Activated CD8-positive, alpha-beta memory T cell treated with anti-CD3 and anti-CD28 coated beads for 48 hours (primary cell): ENCODE measurements around the gene GRM7.

ENCODE experiments used
- DNase-seq, 3 experiments: peaks; one replicate each; pipeline ENCODE4 v3.0.0-alpha.2; 2020; ENCODE audit warnings: low read depth in 2 of 3, low spot score in 2 of 3

Gene GRM7

GRCh38 chr3:7144697-7145308 is 283.9 kb downstream of the GRM7 start:
- DNase-seq = no peak

DNA sequence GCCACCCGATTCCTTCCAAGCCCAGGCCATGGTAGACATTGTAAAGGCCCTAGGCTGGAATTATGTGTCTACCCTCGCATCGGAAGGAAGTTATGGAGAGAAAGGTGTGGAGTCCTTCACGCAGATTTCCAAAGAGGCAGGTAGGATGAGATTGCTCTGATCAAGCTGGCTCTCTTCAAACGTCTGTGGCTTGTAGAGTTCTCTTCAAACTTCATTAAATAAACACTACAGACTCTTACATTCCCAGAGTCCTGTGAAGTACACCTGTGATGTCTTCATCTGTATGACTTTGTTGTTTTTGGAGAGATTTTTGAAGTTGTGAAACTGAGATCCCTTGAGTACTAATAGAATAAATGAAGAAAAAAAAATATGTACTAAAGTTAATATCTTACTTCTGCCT is 285.6 kb downstream of the GRM7 start:
- no peak for DNase-seq

DNA sequence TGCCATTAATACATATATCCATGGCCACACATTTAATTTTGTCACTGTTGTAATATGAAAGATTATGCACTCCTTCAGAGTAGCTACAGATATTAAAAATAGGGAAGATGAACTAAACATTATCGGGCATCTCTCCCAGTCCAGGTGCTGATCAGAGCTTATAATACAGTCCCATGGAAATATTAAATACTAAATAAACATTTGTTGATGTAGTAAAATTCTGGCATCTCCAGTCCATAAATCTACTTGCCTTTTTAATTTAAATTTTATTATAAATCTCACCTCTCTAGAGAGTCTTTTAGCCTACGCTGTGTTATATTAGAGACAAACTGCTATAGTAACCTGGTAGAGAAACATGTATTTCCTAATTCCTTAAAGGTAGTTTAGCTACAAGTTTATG is 297.6 kb downstream of the GRM7 start:
- no peak for DNase-seq

DNA sequence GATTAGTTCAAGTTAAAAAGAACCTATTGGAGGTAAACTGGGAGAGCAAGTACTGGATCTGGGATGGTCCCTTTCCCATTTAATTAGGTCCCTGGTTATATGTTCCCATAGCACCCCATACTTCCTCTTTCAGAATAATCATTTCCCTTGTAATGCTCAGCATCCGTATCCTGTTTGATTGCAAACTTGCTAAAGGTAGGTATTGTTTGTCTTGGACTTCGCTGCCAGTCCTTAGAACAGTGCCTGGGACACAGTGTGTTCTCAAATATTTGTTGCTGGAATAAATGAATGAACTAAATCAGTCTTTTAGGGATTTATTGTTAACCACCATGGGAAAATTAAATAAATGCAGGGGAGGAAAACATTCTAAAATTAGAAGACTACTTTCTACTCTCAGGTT is 299.8 kb downstream of the GRM7 start:
- no peak for DNase-seq

DNA sequence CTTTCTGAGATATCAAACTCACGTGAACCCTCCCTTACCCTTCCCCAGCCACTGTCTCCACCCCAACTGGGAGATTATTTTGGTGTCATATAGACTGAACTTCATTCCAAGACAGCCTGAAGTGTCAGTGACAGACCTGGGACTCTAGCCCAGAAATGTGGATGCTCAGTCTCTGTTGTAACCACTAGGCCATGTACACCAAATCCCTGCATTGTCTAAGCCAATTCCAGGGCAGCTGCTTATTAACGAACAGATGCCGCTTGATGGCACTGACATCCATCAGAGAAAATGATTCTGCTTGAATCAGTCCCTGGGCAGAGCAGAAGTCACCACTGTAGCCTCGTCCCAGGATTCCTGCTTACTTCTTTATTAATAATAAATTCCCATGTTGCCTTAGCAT is 305.5 kb downstream of the GRM7 start:
- DNase-seq = no peak

DNA sequence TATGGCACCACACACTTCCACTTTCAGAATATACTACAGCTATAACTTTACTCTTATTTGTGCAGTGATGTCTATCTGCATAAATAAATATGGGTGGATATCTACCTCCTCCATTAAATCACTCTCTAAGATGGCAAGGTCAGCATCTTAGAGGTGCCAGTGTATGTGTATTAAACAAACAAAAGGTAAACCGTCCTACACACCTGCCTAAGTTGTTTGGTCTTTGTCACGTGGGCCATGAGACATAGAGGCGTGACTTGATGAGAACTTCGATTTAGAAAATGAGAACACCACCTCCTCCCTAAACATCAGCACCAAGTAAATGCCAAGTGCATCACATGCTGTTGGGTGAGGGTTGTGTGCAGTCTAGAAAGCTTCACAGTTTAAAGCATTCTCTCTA is 310.6 kb downstream of the GRM7 start:
- DNase-seq = no peak

- no peak for DNase-seq
These were observed 312.1 kb downstream of the GRM7 start for GRCh38 chr3:7172996-7173395.

- DNase-seq = no peak
These were observed 327.6 kb downstream of the GRM7 start for GRCh38 chr3:7188551-7188950.

DNA sequence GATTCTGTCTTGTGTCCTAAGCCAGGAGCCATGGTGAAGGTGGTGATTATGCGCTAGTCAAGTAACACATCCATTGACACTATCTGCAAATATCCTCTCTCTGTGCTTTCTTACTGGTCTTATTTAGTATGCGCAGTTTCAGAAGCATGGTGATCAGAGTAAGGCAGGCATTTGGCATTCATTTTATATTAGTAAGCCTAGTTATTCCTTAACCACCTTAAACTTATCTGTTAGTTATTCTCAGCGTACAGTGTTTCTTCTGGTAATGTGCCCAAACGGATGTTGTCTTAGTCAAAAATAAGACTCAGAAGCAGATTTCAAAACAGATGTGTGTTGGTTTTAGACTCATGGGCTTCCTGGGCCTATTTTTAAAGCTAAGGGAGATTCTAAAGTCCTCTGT is 329.2 kb downstream of the GRM7 start:
- no peak for DNase-seq

DNA sequence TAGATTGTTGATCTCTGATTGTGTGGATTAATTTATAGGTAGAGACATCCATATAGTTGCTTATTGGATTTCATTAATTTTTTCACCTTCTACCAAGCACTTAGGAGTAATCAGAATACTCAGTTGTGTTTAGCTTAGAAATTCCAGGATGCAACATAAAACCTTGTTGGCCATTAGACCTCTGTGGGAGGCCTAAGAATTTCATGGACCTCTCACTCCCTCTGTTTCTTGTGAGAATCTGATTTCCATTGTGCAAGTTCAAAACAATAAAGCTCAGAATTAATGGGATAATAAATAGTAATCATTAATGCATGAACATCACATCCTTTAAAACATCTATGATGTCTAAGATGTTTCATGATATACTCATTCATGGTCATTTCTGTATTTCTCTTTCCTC is 332.4 kb downstream of the GRM7 start:
- DNase-seq = no peak

- no peak for DNase-seq
These were observed 333.3 kb downstream of the GRM7 start for GRCh38 chr3:7194071-7194835.

DNA sequence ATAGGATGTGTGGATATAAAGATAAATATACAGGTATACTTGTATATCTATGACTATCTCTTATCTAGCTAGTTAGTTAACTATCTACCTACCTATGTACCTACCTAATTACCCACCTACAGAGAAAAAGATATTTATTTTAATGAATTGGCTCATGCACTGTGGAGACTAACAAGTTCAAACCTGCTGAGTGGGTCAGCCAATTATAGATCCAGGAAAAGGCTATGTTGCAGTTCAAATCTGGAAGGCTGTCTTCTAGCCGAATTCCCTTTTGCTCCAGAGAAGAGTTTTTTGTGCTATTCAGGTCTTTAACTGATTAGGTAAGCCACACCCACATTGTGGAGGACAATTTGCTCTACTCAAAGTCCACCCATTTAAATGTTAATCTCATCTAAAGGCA is 335.0 kb downstream of the GRM7 start:
- DNase-seq = no peak

DNA sequence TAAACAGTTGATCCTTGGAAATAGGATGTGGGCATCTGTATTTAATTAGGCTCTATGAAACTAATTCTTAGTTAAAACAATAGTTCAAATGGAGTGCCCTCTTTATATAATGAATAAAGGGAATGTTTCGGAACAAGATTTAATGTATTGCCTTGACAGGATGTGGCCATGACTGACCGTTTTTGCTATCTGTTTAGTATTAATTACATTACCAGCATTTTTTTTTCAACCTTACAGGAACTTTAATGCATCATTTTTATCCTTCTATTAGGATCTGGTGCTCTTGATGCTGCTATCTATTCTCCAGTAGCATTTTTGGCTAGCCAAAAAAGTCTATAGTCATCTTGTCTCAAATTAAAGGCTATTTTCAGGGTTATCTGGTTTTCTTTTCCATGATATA is 340.9 kb downstream of the GRM7 start:
- no peak for DNase-seq

DNA sequence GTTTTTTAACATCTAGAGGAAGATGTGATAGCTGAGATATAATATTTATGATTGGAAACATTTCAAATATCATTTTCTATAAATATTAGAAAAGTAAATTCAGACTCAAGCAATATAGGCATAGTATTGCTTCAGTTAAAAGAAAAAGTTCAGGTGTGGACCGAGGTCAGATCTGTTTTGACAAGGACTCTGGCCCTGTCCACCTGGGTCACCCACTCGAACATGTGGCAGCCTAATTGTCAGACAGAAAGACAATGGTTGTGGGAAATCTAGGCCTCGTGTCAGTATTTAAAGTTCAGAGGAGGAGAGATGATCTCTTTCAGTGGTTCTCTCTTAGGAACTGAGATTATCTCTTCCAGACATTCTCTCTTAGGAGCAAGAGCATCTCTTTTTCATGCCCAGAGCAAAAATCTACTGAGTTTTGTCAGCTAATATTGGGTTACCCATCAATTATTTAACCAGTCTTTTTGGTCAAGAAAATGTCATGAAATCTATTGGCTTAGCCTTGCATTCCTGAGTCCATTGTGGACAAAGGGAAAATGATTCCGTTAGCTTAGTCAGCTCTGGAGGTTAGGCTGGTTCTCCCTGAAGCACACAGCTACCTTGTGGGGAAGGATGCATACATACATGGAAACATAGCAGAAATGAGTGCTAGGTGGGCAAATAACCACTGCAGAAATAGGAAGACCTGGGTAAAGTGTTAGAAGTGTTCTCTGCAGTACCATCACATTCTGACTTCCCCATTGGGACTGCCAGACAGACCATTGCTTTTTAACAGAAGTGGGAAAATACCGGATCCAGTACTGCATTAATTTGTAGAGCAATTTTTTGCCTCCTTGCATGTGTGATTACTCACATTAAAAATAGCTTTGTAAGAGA is 343.3 kb downstream of the GRM7 start:
- DNase-seq = no peak

DNA sequence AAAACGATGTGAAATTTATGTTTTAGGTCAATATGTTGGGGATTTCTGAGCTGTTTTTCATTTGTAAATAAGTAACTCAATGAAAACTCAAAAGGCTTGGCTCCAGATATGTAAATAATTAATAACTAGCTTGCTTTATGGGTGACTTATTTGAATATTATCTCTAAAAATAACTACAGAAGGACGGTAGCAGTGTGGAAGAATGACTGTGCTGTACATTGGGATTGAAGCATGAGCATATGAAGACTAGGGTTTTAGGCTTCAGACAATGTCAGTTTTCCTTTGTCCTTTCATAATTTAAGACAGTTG is 343.9 kb downstream of the GRM7 start:
- no peak for DNase-seq

DNA sequence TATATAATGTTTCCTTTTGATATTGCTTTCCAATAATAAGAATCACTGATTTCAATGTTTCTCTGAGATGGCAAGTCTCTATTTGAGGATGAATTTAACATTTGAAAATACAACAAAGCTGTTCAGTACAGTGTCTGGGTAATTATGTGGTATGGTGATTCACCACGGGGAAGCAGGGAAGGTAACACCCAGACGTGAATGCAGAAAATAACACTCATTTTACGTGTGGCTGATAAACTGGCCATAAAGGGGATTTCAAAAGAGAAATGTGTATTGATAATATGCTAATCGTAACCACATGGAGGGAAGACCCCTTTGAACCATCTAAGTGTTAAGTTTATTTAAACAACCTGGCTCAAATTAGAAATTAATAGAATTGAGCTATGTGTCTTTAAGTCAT is 344.6 kb downstream of the GRM7 start:
- no peak for DNase-seq

DNA sequence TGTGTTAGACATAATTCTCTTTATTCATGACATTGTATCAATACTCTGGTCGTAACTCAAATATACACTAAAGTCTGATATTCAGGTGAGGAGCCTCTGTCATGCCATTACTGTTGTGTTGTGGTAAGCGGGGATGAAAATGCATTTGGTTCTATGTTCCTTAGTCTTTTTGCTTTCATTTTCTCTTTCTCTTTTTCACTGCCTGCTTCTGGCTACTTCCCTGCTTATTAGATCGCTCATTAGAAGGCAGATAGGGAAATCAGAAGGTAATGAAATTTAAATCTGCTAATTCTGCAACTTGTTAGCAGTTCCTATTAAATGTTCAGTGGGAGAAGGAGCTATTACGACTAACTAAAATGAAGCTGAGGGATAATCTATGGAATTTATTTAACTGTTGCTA is 345.0 kb downstream of the GRM7 start:
- no peak for DNase-seq

DNA sequence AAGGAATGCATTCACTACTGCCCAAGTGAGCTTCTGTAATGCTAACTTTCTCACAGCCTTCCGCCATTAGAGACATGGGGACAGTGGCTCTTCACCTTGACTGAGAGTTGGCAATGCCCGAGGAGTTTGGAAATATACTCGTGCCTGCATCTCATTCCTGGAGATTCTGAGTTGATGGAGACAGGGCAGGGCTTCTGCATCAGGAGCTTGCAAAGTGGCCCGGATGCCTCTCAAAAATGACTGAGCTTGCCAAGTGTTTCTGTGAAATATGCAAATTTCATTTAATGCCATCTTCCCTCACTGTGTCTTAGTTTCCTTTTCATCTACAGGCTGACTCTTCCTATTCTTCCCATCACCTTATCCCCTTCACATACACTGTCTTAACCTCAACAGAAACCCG is 346.2 kb downstream of the GRM7 start:
- no peak for DNase-seq

- no peak for DNase-seq
These were observed 347.0 kb downstream of the GRM7 start for GRCh38 chr3:7207928-7208327.

- DNase-seq = no peak
These were observed 348.2 kb downstream of the GRM7 start for GRCh38 chr3:7209098-7209497.

- no peak for DNase-seq
These were observed 350.8 kb downstream of the GRM7 start for GRCh38 chr3:7211740-7212139.

DNA sequence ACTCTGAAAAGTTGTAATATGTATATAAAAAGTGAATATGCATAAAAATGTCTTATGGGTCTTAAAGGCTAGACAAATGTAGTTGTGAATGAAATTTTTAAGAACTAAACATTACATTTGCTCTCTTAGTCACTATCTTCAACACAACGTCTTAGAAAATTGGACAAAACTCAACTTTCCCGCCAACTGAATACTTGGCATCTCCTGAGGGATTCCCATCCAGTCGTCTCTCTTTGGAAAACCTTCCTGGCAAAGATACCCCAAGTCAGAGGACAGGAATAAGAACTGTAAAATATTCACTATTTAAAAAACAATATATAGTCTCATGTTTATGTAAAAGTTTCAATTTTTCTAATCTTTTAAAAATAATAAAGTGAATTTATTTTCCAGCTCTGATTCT is 354.8 kb downstream of the GRM7 start:
- DNase-seq = no peak
